ENCODE results near the gene MB. TPM values are rescaled to one million over a fixed set of nuclear protein-coding genes. Genes with fewer than 3 reads are reported as not detected.

The MB gene
- total RNA-seq, 1 experiment from 2014 or later, result 1.5 TPM

- H3K4me3 ChIP-seq (replicated peaks in 1 of 2; ENCODE audit: low read depth in 1 of 2, low read length in 2 of 2), result no peak overlapping the region
- no peaks in the 10 kb centered on the region for H4K20me1 ChIP-seq (ENCODE audit: insufficient read depth)
- no peak overlapping the region for H2AFZ ChIP-seq (ENCODE audit: low read depth, low read length, poor library complexity, severe bottlenecking)
- ChIA-PET POLR2A (interaction anchor here (0.7 kb wide), 1 partner anchor 16 kb away, joined by 3 read pairs; no protein-coding TSS in a partner anchor), RAD21 (ENCODE audit: low non-redundant PET in 1 of 2, low total read pairs in 2 of 2, uncharacterized antibody in 2 of 2, unreplicated experiment in 2 of 2) (interaction anchor here in 1 of 2 experiments (1.7 kb wide), 1 partner anchor 88 kb away, joined by 5 read pairs; no protein-coding TSS in a partner anchor), CTCF (no interaction called here)
- no peak for DNase-seq (ENCODE audit: low read depth, low spot score)
- H3K4me2 ChIP-seq (ENCODE audit: low read length), result no peak overlapping the region
- no peaks in the 10 kb centered on the region for H3K79me2 ChIP-seq (ENCODE audit: insufficient read depth, low read length)
- H3K9me2 ChIP-seq (ENCODE audit: insufficient read depth), result no peaks in the 10 kb centered on the region
- no TSS peak for BruUV-seq (replicated peaks)
- no peaks in the 10 kb centered on the region for H3K9me3 ChIP-seq (ENCODE audit: control insufficient read depth in 1 of 2, insufficient read depth in 1 of 2, low read depth in 1 of 2, low read length in 2 of 2)
- no peak for ATAC-seq
- H3K9ac ChIP-seq (ENCODE audit: low read length), result no peak overlapping the region
- H3K4me1 ChIP-seq (ENCODE audit: control insufficient read depth in 1 of 2, insufficient read depth in 2 of 2, low read length in 2 of 2), result peaks cover 0 to 11% of the 10 kb centered on the region in 2 experiments; a peak in 2 of 4 replicates
- no peaks in the 10 kb centered on the region for H3K27me3 ChIP-seq (ENCODE audit: insufficient read depth, low read length)
- TF ChIP-seq ZFX (IDR thresholded peaks at IDR 0.05), result no peak
- TF ChIP-seq ATF3 (IDR thresholded peaks at IDR 0.05), result no peak
- TF ChIP-seq SP1 (IDR thresholded peaks at IDR 0.05; ENCODE audit: low read depth), result no peak
- no peak for TF ChIP-seq SIN3A (IDR thresholded peaks at IDR 0.05; ENCODE audit: low read depth)
- no peak for TF ChIP-seq ELF1 (IDR thresholded peaks at IDR 0.05; ENCODE audit: borderline replicate concordance, low read depth)
- no peak for TF ChIP-seq JUND (IDR thresholded peaks at IDR 0.05)
- no peak for TF ChIP-seq EZH2 (IDR thresholded peaks at IDR 0.05)
- TF ChIP-seq CTCF (IDR thresholded peaks at IDR 0.05 in 2 of 3, conservative IDR thresholded peaks at IDR 0.05 in 1 of 3; ENCODE audit: borderline replicate concordance in 1 of 3, insufficient read depth in 1 of 3, low read depth in 2 of 3, low read length in 2 of 3), result no peak
- no peak for TF ChIP-seq FOSL1 (IDR thresholded peaks at IDR 0.05; ENCODE audit: low read depth)
- no peak for TF ChIP-seq POLR2A (IDR thresholded peaks at IDR 0.05; ENCODE audit: borderline replicate concordance, extremely low read depth, insufficient read depth, insufficient read length)
- TF ChIP-seq YY1 (IDR thresholded peaks at IDR 0.05; ENCODE audit: extremely low read depth, insufficient replicate concordance, low read depth, low read length), result no peak
- no peak for TF ChIP-seq REST (IDR thresholded peaks at IDR 0.05; ENCODE audit: low read depth)
- no peak for TF ChIP-seq TCF7L2 (IDR thresholded peaks at IDR 0.05; ENCODE audit: borderline replicate concordance, extremely low read depth, insufficient read depth, insufficient read length)
- no peak for TF ChIP-seq SRF (IDR thresholded peaks at IDR 0.05; ENCODE audit: low read depth)
- TF ChIP-seq CEBPB (IDR thresholded peaks at IDR 0.05; ENCODE audit: low read depth), result no peak
- no peak for TF ChIP-seq EZH2phosphoT487 (IDR thresholded peaks at IDR 0.05; ENCODE audit: borderline replicate concordance)
- no peak for TF ChIP-seq ZNF274 (IDR thresholded peaks at IDR 0.05; ENCODE audit: low read depth, low read length)
- TF ChIP-seq ZBTB33 (IDR thresholded peaks at IDR 0.05; ENCODE audit: extremely low read depth, insufficient replicate concordance, low read length), result no peak
- no peak for TF ChIP-seq EGR1 (IDR thresholded peaks at IDR 0.05; ENCODE audit: low read depth)
- intact Hi-C loops (cut with micrococcal nuclease), result no loop called here
- H3K27ac ChIP-seq (ENCODE audit: low read depth, low read length), result no peak overlapping the region
- no peaks in the 10 kb centered on the region for H3K36me3 ChIP-seq (ENCODE audit: control insufficient read depth in 1 of 2, insufficient read depth in 2 of 2, low read length in 2 of 2)
These were observed 36.1 kb downstream of the MB start for GRCh38 chr22:35581023-35581413.
